Osteoblast (primary cell): ENCODE results near the gene CHST9. TPM values are rescaled to one million over a fixed set of nuclear protein-coding genes. Genes with fewer than 3 reads are reported as not detected.
"Not testable (repeated sequence)": the region's sequence is repeated elsewhere in the genome, so short reads cannot be mapped to it uniquely, and the experiment has no call there.

Source experiments
- DNase-seq: peaks from one replicate; pipeline ENCODE4 v3.0.0; 2011; ENCODE audit warnings: low spot score, mixed read lengths; ENCODE audit not compliant: insufficient read length; ENCODE audit errors: missing footprints
- H2AFZ ChIP-seq: 2 replicates; pipeline ENCODE4 v1.6.0; 2011; ENCODE audit warnings: mild to moderate bottlenecking, low read length
- H3K27ac ChIP-seq: 2 replicates; pipeline ENCODE4 v1.5.1; 2011; ENCODE audit warnings: mild to moderate bottlenecking, low read depth, low read length, moderate library complexity
- H3K27me3 ChIP-seq: 2 replicates; pipeline ENCODE4 v1.6.0; 2012; ENCODE audit warnings: mild to moderate bottlenecking, control low read depth, inconsistent platforms, low read length, moderate library complexity; ENCODE audit not compliant: insufficient read depth
- H3K36me3 ChIP-seq: 2 replicates; pipeline ENCODE4 v1.5.1; 2011; ENCODE audit warnings: mild to moderate bottlenecking, low read length, control low read depth, moderate library complexity; ENCODE audit not compliant: insufficient read depth
- H3K4me1 ChIP-seq: 2 replicates; pipeline ENCODE4 v1.5.1; 2011; ENCODE audit warnings: mild to moderate bottlenecking, low read length, control low read depth, moderate library complexity; ENCODE audit not compliant: insufficient read depth
- H3K4me2 ChIP-seq: 2 replicates; pipeline ENCODE4 v1.6.0; 2011; ENCODE audit warnings: mild to moderate bottlenecking, low read length; ENCODE audit not compliant: insufficient read depth
- H3K4me3 ChIP-seq: fragments of 200-600 bp; sonication (generic); 3 replicates; pipeline ENCODE4 v1.5.1; 2012; ENCODE audit warnings: mild to moderate bottlenecking, low read length, inconsistent platforms; ENCODE audit not compliant: insufficient read depth
- H3K79me2 ChIP-seq: 2 replicates; pipeline ENCODE4 v1.6.0; 2012; ENCODE audit warnings: mild to moderate bottlenecking, low read length, control low read depth, inconsistent platforms; ENCODE audit not compliant: insufficient read depth
- H3K9me3 ChIP-seq: 2 replicates; pipeline ENCODE4 v1.5.1; 2011; ENCODE audit warnings: low read depth, low read length, control low read depth
- H4K20me1 ChIP-seq: 2 replicates; pipeline ENCODE4 v1.6.0; 2012; ENCODE audit warnings: mild to moderate bottlenecking, low read length, control low read depth; ENCODE audit not compliant: insufficient read depth
- CTCF ChIP-seq: IDR thresholded peaks from 2 replicates; pipeline ENCODE4 v1.5.1; 2011; ENCODE audit warnings: mild to moderate bottlenecking, low read depth, low read length, moderate library complexity; ENCODE audit errors: extremely low read depth
- total RNA-seq: library from RNA; depleted of rRNA; stranded (reverse); fragments of >200 nt; gene quantifications from 2 replicates; pipeline ENCODE4 v1.2.3, GENCODE V29; 2012

Gene CHST9
- total RNA-seq, 1 donor: not detected

DNA sequence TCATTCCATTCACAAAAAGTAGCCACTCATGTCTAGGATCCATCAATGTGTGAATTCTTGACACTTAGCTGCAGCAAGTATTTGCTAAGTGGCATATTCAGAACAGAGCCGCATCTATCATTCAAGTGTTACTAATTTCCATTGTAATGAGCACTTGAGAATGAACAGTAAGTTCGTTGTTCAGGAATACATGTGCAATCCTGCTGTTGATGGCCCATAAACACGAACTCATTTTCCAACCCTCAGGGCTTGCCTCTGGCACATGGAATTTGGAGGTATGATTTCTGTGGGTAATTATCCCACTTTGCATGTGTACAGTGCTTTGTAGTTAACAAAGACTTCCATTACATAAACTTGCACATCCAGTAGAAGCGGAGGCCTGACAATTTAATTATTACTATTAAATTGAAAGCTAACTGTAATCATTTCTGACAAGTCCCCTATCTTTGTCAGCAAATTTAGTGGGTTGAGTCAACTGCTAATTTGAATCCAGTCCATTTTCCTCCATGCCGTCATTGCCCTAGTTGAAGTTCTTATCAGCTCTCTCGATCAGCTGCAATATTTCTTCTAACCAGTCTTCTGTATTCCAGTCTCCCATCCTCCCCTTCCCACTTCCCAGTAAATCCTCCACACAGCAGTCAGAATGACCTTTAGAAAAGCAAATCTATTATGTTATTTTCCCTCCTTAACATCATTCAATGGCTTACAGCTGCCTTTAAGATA lies 203.6 kb downstream of the CHST9 start:
- no peak overlapping the region for H3K27ac ChIP-seq
- H2AFZ ChIP-seq: no peak overlapping the region
- TF ChIP-seq CTCF: no peak
- H3K4me3 ChIP-seq: no peak overlapping the region
- H3K27me3 ChIP-seq: no peaks in the 10 kb centered on the region
- H3K79me2 ChIP-seq: no peaks in the 10 kb centered on the region
- H3K4me2 ChIP-seq: no peak overlapping the region
- no peaks in the 10 kb centered on the region for H3K4me1 ChIP-seq
- no peaks in the 10 kb centered on the region for H3K9me3 ChIP-seq
- no peaks in the 10 kb centered on the region for H4K20me1 ChIP-seq
- DNase-seq: no peak
- no peaks in the 10 kb centered on the region for H3K36me3 ChIP-seq

DNA sequence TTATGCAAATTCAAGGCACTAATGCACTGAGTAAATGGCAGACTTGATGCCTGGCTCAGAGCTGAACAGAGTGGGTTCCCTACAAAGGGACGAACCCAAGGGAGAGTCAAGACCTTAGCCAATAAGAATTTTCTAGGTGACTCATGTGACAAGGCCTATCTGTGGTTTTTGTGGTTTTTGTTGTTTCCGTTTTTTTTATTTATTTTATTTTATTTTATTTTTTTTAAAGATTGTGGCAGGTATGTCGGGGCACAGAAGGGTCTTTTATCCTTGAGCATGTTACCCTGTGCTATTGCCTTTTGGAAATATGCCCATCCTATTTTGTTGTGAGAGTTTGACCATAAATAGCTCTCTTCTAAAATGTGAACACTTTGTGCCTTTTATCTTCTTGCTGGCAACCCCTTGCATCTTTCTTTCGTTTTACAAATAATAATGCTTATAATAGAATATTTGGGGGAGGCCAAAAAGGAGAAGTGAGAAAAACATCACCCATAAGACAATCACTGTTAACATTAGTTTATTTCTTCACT lies 206.2 kb downstream of the CHST9 start:
- H3K4me2 ChIP-seq: no peak overlapping the region
- no peaks in the 10 kb centered on the region for H4K20me1 ChIP-seq
- no peak for DNase-seq
- no peaks in the 10 kb centered on the region for H3K36me3 ChIP-seq
- no peaks in the 10 kb centered on the region for H3K9me3 ChIP-seq
- no peaks in the 10 kb centered on the region for H3K79me2 ChIP-seq
- no peak overlapping the region for H2AFZ ChIP-seq
- H3K4me3 ChIP-seq: no peak overlapping the region
- no peaks in the 10 kb centered on the region for H3K4me1 ChIP-seq
- no peak overlapping the region for H3K27ac ChIP-seq
- no peak for TF ChIP-seq CTCF
- H3K27me3 ChIP-seq: no peaks in the 10 kb centered on the region

- Histone ChIP-seq H3K9me3 (no peaks in the 10 kb centered on the region), H3K4me3 (no peak overlapping the region), H3K36me3 (no peaks in the 10 kb centered on the region), H2AFZ (no peak overlapping the region), H3K4me1 (no peaks in the 10 kb centered on the region), H3K27ac (no peak overlapping the region), H3K79me2 (no peaks in the 10 kb centered on the region), H4K20me1 (no peaks in the 10 kb centered on the region), H3K27me3 (no peaks in the 10 kb centered on the region), H3K4me2 (no peak overlapping the region)
- no peak for DNase-seq
- no peak for TF ChIP-seq CTCF
These were observed 207.3 kb downstream of the CHST9 start for GRCh38 chr18:26977781-26978180.

DNA sequence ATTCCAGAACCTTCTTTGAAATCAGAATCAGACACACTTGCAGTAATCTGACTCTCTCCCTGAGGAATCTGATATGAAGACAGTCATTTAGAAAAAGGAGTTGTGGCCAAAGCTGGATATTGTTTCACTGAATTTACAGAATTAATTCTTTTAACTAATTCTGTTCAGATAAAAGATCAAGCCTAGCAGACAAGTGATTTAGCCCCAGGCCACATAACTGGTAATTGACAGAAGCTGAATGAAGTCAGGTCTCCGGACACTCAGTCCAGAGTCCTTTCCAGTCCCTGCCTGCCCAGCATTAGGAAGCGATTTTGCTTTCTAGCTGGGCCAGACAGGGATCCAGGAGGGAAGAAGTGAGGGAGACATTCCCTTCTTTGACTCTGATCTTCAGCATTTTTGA lies 208.9 kb downstream of the CHST9 start:
- DNase-seq: no peak
- Histone ChIP-seq H3K4me2 (no peak overlapping the region), H3K4me3 (no peak overlapping the region), H4K20me1 (no peaks in the 10 kb centered on the region), H3K79me2 (no peaks in the 10 kb centered on the region), H3K9me3 (no peaks in the 10 kb centered on the region), H2AFZ (no peak overlapping the region), H3K4me1 (no peaks in the 10 kb centered on the region), H3K36me3 (no peaks in the 10 kb centered on the region), H3K27me3 (no peaks in the 10 kb centered on the region), H3K27ac (no peak overlapping the region)
- no peak for TF ChIP-seq CTCF

DNA sequence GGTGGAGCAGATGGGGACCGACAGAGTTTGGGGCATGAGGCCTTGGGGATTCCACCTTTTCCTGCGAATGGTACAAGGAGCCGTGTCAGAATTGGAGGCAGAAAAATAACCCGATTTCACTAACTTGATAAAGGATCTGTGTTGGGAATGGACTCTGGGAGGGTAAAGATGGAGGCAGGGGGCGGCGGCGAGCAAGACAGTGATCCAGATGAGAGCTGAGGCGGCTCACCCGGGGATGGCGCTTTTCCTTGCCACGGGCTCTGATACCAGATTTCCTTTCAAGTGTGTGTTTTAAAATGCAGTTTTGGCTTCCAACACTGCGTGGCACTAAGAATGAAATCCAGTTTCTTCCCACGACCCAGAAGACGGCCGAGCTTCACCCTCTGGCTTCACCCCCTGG lies 212.6 kb downstream of the CHST9 start:
- not testable (repeated sequence) for H3K27ac ChIP-seq, H3K9me3 ChIP-seq, H3K79me2 ChIP-seq, H3K4me3 ChIP-seq, H4K20me1 ChIP-seq, H3K4me2 ChIP-seq, H3K27me3 ChIP-seq, H3K36me3 ChIP-seq, DNase-seq, H3K4me1 ChIP-seq, H2AFZ ChIP-seq
